Measurements from ENCODE around the gene TUBA4A.

GRCh38 chr2:219228041-219228910 is 25.4 kb downstream of the TUBA4A start:
- TF ChIP-seq CTCF (IDR thresholded peaks at IDR 0.05) = no peak
- no peak for TF ChIP-seq POLR2AphosphoS5 (IDR thresholded peaks at IDR 0.05; ENCODE audit: insufficient read depth in 1 of 2, low read depth in 1 of 2)

All from vagina (tissue), 2 donors.